HG03039 (cell line): ENCODE measurements around the gene KRTAP4-9.
"Not testable (repeated sequence)": the region's sequence is repeated elsewhere in the genome, so short reads cannot be mapped to it uniquely, and the experiment has no call there.

ENCODE experiments used
- ATAC-seq: cut with Tn5 transposase; IDR thresholded peaks from one replicate; pipeline ENCODE4 v1.9.1; 2021; ENCODE audit warnings: mild to moderate bottlenecking, moderate library complexity; ENCODE audit not compliant: unreplicated experiment

Gene KRTAP4-9

DNA sequence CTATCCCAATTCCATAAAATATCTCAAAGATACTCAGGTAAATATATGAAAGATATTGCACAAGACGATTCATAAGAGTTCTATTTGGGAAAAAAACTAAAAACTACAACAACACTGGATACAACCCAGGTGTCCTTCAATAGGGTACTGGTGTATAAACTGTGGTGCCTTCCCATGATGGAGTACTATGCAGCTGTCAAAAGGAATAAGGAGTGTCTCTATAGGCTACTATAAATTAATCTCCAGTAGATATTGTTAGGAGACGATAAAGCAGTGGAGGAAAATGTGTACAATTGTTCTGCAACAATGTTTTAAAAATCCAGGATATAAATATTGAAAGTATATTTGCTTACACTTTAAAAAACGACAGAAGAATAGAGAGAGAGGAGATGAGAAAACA, 21.2 kb downstream of the KRTAP4-9 start:
- ATAC-seq = no peak

DNA sequence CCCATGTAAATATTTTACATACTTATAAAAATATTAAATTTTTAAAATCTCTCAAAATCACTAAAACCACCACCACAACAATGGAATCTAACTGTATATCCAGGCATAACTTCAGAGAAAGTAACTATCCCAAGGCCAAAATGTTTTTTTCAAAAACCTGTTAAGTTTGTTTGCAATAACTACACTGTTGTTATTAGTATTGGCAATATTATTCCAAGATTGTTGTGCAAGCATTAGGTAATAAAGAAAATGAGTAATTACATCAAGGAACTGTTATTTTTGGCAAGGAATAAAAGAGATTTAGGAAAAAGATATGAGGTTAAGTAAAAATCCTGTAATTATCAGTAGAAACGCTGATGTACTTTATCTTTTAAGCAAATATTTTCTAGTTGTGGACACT, 22.2 kb downstream of the KRTAP4-9 start:
- ATAC-seq = no peak

DNA sequence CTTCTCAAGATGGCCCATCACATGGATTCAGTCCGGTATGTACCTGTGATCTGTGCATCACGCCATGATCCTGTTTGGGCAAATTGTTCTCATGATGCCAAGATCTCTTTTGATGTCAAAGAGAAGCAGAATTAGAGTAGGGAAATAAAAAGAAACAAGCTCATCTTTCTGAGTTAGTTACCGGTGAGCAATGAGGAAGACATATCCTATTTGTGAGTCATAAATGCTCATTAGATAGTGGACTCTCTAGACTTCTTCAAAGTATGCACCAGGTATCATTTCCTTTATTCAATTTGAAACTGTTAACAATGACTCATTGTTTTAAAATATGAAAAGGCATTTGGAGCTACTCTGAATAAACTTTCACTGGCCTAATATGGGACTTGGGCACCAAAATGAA, 26.8 kb downstream of the KRTAP4-9 start:
- ATAC-seq = no peak

DNA sequence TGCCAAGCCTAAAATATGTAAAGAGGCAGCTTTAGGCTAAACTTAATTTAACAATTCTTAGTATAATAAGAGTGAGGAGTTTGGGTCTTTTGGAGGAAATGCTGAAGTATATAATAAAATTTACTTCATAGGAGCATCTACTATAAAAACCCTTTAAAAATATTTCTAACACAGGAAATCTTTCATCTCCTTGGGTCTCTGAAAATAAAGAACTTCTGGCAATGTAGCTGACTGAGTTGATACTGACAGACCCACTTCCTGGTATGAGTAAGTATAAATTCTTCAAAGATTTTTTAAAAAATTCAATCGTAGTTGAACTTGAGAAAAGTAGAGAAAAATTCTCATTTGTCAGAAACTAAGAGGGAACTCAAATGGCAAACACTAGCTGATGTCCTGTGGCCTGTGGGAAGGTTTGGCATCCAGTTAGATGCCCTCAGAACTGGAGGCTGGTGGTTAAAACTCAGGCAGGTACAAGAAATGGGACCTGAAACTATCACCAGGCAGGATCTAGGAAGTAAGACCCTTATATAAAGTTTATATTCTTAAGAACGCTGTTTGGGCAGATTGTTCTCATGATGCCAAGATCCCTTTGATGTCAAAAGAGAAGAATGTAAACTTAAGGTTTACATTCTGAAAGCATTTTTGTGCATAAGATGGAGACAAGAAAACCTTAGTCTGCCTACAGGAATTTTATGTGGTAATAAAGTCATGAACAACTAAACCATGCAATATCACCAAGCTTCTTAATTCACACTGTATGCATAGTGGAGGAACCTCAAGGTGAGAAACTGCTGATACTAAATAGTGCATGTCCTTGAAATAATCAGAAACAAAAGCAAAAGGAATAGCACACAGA, 28.9 kb downstream of the KRTAP4-9 start:
- ATAC-seq = no peak

DNA sequence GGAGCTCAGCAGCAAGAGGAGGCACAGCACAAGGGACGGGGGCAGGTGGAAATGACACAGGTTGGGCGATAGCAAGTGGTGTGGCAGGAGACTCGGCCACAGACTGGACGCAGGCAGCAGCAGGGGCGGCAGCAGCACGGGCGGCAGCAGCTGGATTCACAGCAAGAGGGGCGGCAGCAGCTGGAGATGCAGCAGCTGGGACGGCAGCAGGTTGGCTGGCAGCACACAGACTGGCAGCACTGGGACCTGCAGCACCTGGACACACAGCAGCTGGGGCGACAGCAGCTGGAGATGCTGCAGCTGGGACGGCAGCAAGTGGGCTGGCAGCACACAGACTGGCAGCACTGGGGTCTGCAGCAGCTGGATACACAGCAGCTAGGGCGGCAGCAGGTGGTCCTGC, 34.7 kb downstream of the KRTAP4-9 start:
- not testable (repeated sequence) for ATAC-seq

DNA sequence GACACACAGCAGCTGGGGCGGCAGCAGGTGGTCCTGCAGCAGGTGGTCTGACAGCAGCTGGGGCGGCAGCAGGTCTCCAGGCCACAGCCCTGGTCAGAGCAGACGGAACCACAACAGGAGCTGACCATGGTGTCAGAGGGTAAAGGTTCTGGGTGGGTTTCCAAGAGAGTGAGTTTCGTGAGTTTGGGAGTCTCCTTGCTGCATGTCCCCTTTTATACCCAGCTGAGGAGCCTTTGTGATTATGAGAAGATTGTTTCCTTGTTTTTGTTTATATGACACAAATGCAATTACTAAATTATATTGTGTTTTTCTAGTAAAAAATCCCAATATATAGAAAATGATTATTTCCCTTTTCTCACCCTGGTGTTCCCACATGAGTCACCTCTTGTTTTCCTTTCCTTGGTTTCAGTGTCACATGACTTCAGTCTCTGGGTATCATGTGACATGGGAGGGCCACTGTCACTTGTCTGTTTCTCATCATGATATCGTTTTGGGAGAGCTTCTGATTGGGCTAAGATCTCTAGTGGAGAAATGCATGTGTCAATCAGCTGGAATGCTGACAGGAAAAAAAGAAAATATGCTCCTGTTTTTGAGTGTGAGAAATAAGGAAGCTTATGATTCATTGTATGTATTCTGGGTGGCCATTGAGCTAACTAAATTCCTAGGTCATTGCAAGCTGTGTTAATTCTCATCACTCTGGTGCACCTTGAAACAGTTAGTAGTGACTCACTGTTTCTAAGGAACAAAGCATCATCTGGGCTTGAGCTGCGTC, 35.4 kb downstream of the KRTAP4-9 start, which contains the start of gene KRTAP4-6:
Gene KRTAP4-6 (minus strand): TSS at position 185 of the 772 bp plus-strand sequence. CDS start 57 bp downstream, at position 128.
- no peak for ATAC-seq

DNA sequence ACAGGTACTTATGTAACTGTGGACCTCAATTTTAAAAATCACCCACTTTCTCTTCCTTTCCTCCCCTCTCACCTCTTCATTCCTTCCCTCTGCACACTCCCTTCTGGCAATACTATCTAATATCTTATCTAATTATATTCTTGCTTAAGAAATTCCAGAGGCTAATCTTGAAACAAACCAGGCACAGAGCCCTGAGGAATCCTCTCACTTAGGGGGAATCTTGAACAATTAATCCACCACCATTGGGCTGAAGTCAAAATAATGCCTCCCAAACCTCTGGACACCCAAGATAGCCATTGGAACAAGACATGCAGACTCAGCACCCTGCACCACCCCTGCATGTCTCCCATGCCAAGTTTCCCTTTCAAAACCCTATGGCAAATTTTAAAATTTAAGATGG, 36.2 kb downstream of the KRTAP4-9 start:
- no peak for ATAC-seq

DNA sequence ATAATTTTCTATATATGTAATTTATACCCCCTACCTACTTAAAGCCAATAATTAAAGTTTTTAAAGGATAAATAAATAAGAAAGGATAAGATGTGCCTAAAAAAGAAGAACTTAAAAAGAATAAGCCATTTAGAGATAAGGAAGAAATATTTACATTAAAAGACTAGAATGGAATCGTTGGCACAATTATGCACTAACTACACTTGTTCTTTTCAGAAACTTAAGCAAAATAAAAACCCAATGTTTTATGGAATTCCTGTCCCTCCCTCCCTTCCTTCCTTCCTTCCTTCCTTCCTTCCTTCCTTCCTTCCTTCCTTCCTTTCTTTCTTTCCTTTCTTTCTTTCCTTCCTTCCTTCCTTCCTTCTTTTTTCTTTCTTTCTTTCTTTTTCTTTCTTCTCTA, 39.7 kb downstream of the KRTAP4-9 start:
- ATAC-seq = no peak

DNA sequence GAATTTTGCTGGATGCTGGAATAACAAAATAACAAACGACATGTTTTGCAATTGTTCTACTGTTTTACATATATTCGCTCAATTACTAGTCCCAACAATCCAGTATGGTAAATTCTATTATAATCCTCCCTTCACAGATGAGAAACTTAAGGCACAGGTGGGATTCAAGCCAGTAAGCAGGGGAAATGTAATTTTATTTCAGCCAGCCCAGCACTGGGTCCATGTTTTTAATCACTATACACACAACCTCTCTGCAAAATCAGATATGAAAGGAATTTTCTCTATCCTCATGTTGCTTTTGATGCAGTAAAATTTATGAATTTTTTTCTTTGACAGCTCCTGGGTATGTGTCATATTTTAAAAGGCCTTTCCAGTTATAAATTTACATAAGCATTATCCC, 40.1 kb downstream of the KRTAP4-9 start:
- no peak for ATAC-seq

DNA sequence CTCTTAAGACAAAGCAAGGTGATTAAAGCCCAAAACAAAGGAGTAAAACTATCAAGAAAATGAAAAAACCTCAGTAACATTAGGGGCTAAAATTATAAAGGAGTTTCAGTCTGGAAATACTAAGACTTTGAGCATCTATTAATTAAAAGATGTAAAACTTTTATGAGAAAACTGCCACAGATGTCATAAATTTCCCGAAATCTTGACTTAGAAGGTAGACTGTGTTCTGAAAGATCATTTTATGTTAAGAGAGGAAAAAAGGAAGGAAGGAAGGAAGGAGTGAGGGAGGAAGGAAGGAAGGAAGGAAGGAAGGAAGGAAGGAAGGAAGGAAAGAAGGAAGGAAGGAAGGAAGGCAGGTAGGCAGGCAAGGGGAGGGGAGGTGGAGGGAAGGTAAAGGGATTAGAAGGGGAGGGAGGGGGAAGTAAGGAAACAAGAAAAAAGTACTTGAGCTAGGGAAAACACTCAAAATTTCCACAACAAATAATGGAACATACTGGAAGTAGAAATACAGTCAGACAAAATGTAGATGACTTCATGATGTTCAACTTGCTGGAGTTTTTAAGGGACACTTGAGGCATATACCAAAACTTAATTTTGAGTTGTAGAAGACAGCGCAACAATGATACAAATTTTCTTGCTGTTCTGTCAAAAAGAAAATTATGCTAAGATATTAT, 42.5 kb downstream of the KRTAP4-9 start:
- no peak for ATAC-seq

DNA sequence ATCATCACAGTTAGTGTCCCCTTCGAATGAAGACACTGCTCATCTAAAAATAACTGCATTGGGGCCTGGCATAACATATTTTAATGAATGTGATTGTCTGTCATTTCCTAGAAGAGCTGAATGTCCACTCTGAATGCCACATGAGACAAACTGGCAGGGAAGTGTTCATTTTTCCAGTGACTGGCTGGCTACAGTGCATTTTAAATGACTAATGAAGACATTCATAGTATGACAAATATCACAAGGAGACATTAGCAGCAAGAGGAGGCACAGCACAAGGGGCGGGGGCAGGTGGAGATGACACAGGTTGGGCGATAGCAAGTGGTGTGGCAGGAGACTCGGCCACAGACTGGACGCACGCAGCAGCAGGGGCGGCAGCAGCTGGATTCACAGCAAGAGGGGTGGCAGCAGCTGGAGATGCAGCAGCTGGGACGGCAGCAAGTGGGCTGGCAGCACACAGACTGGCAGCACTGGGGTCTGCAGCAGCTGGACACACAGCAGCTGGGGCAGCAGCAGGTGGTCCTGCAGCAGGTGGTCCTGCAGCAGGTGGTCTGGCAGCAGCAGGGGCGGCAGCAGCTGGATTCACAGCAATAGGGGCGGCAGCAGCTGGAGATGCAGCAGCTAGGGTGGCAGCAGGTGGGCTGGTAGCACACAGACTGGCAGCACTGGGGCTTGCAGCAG, 43.9 kb downstream of the KRTAP4-9 start:
- ATAC-seq = not testable (repeated sequence)

DNA sequence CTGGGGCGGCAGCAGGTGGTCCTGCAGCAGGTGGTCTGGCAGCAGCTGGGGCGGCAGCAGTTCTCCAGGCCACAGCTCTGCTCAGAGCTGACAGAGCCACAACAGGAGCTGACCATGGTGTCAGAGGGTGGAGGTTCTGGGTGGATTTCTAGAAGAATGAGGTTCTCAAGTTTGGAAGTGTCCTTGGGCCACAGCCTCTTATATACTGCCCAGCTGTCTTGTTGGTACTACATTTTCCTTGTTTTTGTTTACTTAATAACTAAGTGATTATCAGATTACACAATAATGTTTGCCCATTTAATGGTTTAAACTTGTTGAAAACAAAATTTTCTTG, 44.4 kb downstream of the KRTAP4-9 start, which contains the start of gene KRTAP4-5:
Gene KRTAP4-5 (minus strand): TSS at position 174 of the 334 bp plus-strand sequence. CDS start 58 bp downstream, at position 116.
- no peak for ATAC-seq

DNA sequence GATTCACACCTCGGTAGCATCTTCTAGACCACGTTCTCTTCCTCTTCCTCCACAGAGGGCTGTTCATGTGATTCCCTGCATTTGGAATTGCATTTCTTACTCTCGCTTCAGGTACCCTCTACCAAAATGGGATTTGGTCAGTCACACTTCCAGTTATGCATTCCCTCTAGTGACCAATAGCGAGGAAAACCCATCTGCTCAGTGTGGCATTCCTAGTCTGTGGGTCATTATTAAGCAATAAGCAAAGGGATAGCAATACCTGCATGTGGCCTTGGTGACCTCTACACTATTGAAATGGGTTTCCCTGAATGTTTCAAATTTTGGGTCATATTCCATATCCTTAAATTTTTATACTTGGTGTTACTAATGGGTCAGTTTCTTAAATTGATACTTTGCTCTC, 44.8 kb downstream of the KRTAP4-9 start:
- no peak for ATAC-seq

DNA sequence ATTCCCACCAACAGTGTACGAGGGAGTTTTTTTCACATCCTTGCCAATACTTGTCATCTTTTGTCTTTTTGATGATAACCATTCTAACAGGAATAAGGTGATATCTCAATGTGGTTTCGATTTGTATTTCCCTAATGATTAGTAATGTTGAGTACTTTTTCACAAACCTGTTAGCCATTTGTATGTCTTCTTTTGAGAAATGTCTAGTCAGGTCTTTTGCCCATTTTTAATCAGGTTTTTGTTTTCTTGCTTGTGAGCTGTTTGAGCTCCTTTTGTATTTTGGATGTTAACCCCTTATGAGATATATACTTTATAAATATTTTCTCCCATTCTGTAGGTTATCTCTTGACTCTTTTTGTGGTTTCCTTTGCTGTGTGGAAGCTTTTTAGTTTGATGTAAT, 46.3 kb downstream of the KRTAP4-9 start:
- ATAC-seq = no peak

DNA sequence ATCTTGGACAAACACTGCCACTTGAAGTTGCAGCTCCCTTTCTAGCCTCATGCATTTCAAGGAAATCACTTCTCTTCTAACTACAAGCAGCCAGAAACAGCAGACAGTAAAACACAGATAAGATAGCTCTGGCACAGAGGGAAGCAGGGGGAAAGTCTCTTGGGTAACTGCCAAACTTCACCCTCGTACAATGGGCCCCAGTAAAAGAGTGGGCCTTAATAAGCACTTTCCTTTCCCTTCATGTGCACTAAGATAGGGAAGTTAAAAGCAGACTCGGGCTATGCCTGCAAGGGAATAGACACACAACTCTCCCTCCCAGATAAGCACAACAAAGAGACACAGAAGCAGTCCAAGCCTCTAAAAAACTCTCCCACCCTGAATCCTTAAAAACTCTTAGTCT, 48.7 kb downstream of the KRTAP4-9 start:
- ATAC-seq = no peak
